ENCODE results near the gene KIAA0753.
"Not testable (repeated sequence)": the region's sequence is repeated elsewhere in the genome, so short reads cannot be mapped to it uniquely, and the experiment has no call there.

KIAA0753 gene

GRCh38 chr17:6596511-6596910 lies 44.0 kb downstream of the KIAA0753 start:
- Histone ChIP-seq H2AFZ (ENCODE audit: low read depth, low read length) (no peak overlapping the region), H3K36me3 (ENCODE audit: insufficient read depth, low read length) (peaks cover 92% of the 10 kb centered on the region), H3K4me1 (ENCODE audit: insufficient read depth, low read length) (no peaks in the 10 kb centered on the region), H3K9me3 (ENCODE audit: low read length) (no peaks in the 10 kb centered on the region), H3K4me3 (ENCODE audit: low read length) (no peak overlapping the region), H3K27me3 (ENCODE audit: insufficient read depth, low read length) (no peaks in the 10 kb centered on the region)

- H3K9me3 ChIP-seq (ENCODE audit: low read length): no peaks in the 10 kb centered on the region
- peaks cover 93% of the 10 kb centered on the region for H3K36me3 ChIP-seq (ENCODE audit: insufficient read depth, low read length)
- no peak overlapping the region for H3K4me3 ChIP-seq (ENCODE audit: low read length)
- no peak overlapping the region for H2AFZ ChIP-seq (ENCODE audit: low read depth, low read length)
- no peaks in the 10 kb centered on the region for H3K4me1 ChIP-seq (ENCODE audit: insufficient read depth, low read length)
- no peaks in the 10 kb centered on the region for H3K27me3 ChIP-seq (ENCODE audit: insufficient read depth, low read length)
These were observed 44.4 kb downstream of the KIAA0753 start for GRCh38 chr17:6596081-6596480.

- H2AFZ ChIP-seq (ENCODE audit: low read depth, low read length); H3K9me3 ChIP-seq (ENCODE audit: low read length); H3K27me3 ChIP-seq (ENCODE audit: insufficient read depth, low read length); H3K4me1 ChIP-seq (ENCODE audit: insufficient read depth, low read length); H3K4me3 ChIP-seq (ENCODE audit: low read length): not testable (repeated sequence)
- H3K36me3 ChIP-seq (ENCODE audit: insufficient read depth, low read length): peaks cover 95% of the 10 kb centered on the region
These were observed 47.1 kb downstream of the KIAA0753 start for GRCh38 chr17:6593371-6593770.

- peaks cover 3% of the 10 kb centered on the region for H3K9me3 ChIP-seq (ENCODE audit: low read length)
- H3K27me3 ChIP-seq (ENCODE audit: insufficient read depth, low read length): no peaks in the 10 kb centered on the region
- no peak overlapping the region for H3K4me3 ChIP-seq (ENCODE audit: low read length)
- H2AFZ ChIP-seq (ENCODE audit: low read depth, low read length): no peak overlapping the region
- no peaks in the 10 kb centered on the region for H3K4me1 ChIP-seq (ENCODE audit: insufficient read depth, low read length)
- peaks cover 95% of the 10 kb centered on the region for H3K36me3 ChIP-seq (ENCODE audit: insufficient read depth, low read length)
These were observed 48.3 kb downstream of the KIAA0753 start for GRCh38 chr17:6592173-6592572.

- Histone ChIP-seq H3K4me1 (ENCODE audit: insufficient read depth, low read length) (no peaks in the 10 kb centered on the region), H3K9me3 (ENCODE audit: low read length) (peaks cover 3% of the 10 kb centered on the region), H3K27me3 (ENCODE audit: insufficient read depth, low read length) (no peaks in the 10 kb centered on the region), H2AFZ (ENCODE audit: low read depth, low read length) (no peak overlapping the region), H3K4me3 (ENCODE audit: low read length) (no peak overlapping the region), H3K36me3 (ENCODE audit: insufficient read depth, low read length) (peaks cover 95% of the 10 kb centered on the region)
These were observed 48.8 kb downstream of the KIAA0753 start for GRCh38 chr17:6591599-6592158.

GRCh38 chr17:6589266-6589946 lies 51.1 kb downstream of the KIAA0753 start:
- H3K4me3 ChIP-seq (ENCODE audit: low read length): no peak overlapping the region
- H3K27me3 ChIP-seq (ENCODE audit: insufficient read depth, low read length): no peaks in the 10 kb centered on the region
- H2AFZ ChIP-seq (ENCODE audit: low read depth, low read length): no peak overlapping the region
- peaks cover 16% of the 10 kb centered on the region for H3K9me3 ChIP-seq (ENCODE audit: low read length)
- peaks cover 94% of the 10 kb centered on the region for H3K36me3 ChIP-seq (ENCODE audit: insufficient read depth, low read length)
- H3K4me1 ChIP-seq (ENCODE audit: insufficient read depth, low read length): no peaks in the 10 kb centered on the region

GRCh38 chr17:6588165-6588564 lies 52.3 kb downstream of the KIAA0753 start:
- Histone ChIP-seq H3K27me3 (ENCODE audit: insufficient read depth, low read length) (no peaks in the 10 kb centered on the region), H3K9me3 (ENCODE audit: low read length) (peaks cover 27% of the 10 kb centered on the region), H2AFZ (ENCODE audit: low read depth, low read length) (no peak overlapping the region), H3K4me3 (ENCODE audit: low read length) (no peak overlapping the region), H3K4me1 (ENCODE audit: insufficient read depth, low read length) (no peaks in the 10 kb centered on the region), H3K36me3 (ENCODE audit: insufficient read depth, low read length) (peaks cover 95% of the 10 kb centered on the region)

- Histone ChIP-seq H3K4me1 (ENCODE audit: insufficient read depth, low read length) (no peaks in the 10 kb centered on the region), H3K36me3 (ENCODE audit: insufficient read depth, low read length) (peaks cover 96% of the 10 kb centered on the region)
These were observed 53.2 kb downstream of the KIAA0753 start for GRCh38 chr17:6587310-6587709.

GRCh38 chr17:6583411-6583810 lies 57.1 kb downstream of the KIAA0753 start:
- Histone ChIP-seq H3K4me1 (ENCODE audit: insufficient read depth, low read length) (no peaks in the 10 kb centered on the region), H3K9me3 (ENCODE audit: low read length) (peaks cover 40% of the 10 kb centered on the region), H3K36me3 (ENCODE audit: insufficient read depth, low read length) (peaks cover 92% of the 10 kb centered on the region), H3K4me3 (ENCODE audit: low read length) (no peak overlapping the region), H2AFZ (ENCODE audit: low read depth, low read length) (no peak overlapping the region), H3K27me3 (ENCODE audit: insufficient read depth, low read length) (no peaks in the 10 kb centered on the region)

More at GRCh38 chr17:6587310-6587709, 53.2 kb downstream of the KIAA0753 start:
- Histone ChIP-seq H3K4me3 (ENCODE audit: low read length) (no peak overlapping the region), H3K27me3 (ENCODE audit: insufficient read depth, low read length) (no peaks in the 10 kb centered on the region), H3K9me3 (ENCODE audit: low read length) (peaks cover 34% of the 10 kb centered on the region), H2AFZ (ENCODE audit: low read depth, low read length) (no peak overlapping the region)

GRCh38 chr17:6580625-6581024 lies 59.9 kb downstream of the KIAA0753 start:
- Histone ChIP-seq H3K36me3 (ENCODE audit: insufficient read depth, low read length) (peaks cover 88% of the 10 kb centered on the region), H3K27me3 (ENCODE audit: insufficient read depth, low read length) (no peaks in the 10 kb centered on the region), H3K9me3 (ENCODE audit: low read length) (peaks cover 32% of the 10 kb centered on the region), H3K4me1 (ENCODE audit: insufficient read depth, low read length) (peaks cover 2% of the 10 kb centered on the region), H3K4me3 (ENCODE audit: low read length) (no peak overlapping the region), H2AFZ (ENCODE audit: low read depth, low read length) (no peak overlapping the region)

- peaks cover 9% of the 10 kb centered on the region for H3K4me1 ChIP-seq (ENCODE audit: insufficient read depth, low read length)
- peaks cover 67% of the 10 kb centered on the region for H3K36me3 ChIP-seq (ENCODE audit: insufficient read depth, low read length)
These were observed 62.0 kb downstream of the KIAA0753 start for GRCh38 chr17:6578491-6578890.

GRCh38 chr17:6577686-6578263 lies 62.7 kb downstream of the KIAA0753 start:
- H2AFZ ChIP-seq (ENCODE audit: low read depth, low read length): no peak overlapping the region
- H3K4me3 ChIP-seq (ENCODE audit: low read length): no peak overlapping the region
- no peaks in the 10 kb centered on the region for H3K27me3 ChIP-seq (ENCODE audit: insufficient read depth, low read length)
- peaks cover 9% of the 10 kb centered on the region for H3K4me1 ChIP-seq (ENCODE audit: insufficient read depth, low read length)
- peaks cover 62% of the 10 kb centered on the region for H3K36me3 ChIP-seq (ENCODE audit: insufficient read depth, low read length)
- peaks cover 14% of the 10 kb centered on the region for H3K9me3 ChIP-seq (ENCODE audit: low read length)

More at GRCh38 chr17:6578491-6578890, 62.0 kb downstream of the KIAA0753 start:
- no peaks in the 10 kb centered on the region for H3K27me3 ChIP-seq (ENCODE audit: insufficient read depth, low read length)
- peaks cover 20% of the 10 kb centered on the region for H3K9me3 ChIP-seq (ENCODE audit: low read length)
- H3K4me3 ChIP-seq (ENCODE audit: low read length): no peak overlapping the region
- no peak overlapping the region for H2AFZ ChIP-seq (ENCODE audit: low read depth, low read length)

GRCh38 chr17:6576038-6576785 lies 64.3 kb downstream of the KIAA0753 start:
- H3K4me3 ChIP-seq (ENCODE audit: low read length): no peak overlapping the region
- H3K4me1 ChIP-seq (ENCODE audit: insufficient read depth, low read length): peaks cover 11% of the 10 kb centered on the region
- H3K27me3 ChIP-seq (ENCODE audit: insufficient read depth, low read length): no peaks in the 10 kb centered on the region
- H3K9me3 ChIP-seq (ENCODE audit: low read length): peaks cover 4% of the 10 kb centered on the region
- H3K36me3 ChIP-seq (ENCODE audit: insufficient read depth, low read length): peaks cover 47% of the 10 kb centered on the region
- H2AFZ ChIP-seq (ENCODE audit: low read depth, low read length): no peak overlapping the region
